ENCODE measurements around the gene SAMD13. TPM values are rescaled to one million over a fixed set of nuclear protein-coding genes. Genes with fewer than 3 reads are reported as not detected.

The SAMD13 gene
- total and polyA plus RNA-seq, 2 donors (not counting 1 experiment from before 2014, with no cell fraction given), result 0.42 TPM; not detected in 1

GRCh38 chr1:84374991-84375696 is 73.6 kb downstream of the SAMD13 start:
- Histone ChIP-seq H3K9ac (ENCODE audit: low read length) (no peak overlapping the region), H3K27me3 (replicated peaks in 1 of 4; ENCODE audit: control extremely low read depth in 1 of 4, control insufficient read depth in 3 of 4, insufficient read depth in 4 of 4, low read length in 3 of 4) (no peaks in the 10 kb centered on the region), H2AFZ (ENCODE audit: insufficient read depth, low read depth, low read length, poor library complexity, severe bottlenecking) (no peak overlapping the region), H3K4me2 (replicated peaks; ENCODE audit: low read depth, low read length, poor library complexity, severe bottlenecking) (no peak overlapping the region), H3K36me3 (replicated peaks in 1 of 2; ENCODE audit: control extremely low read depth in 1 of 2, control insufficient read depth in 1 of 2, extremely low read depth in 1 of 2, insufficient read depth in 2 of 2, low read length in 1 of 2) (no peaks in the 10 kb centered on the region), H3K4me1 (ENCODE audit: control insufficient read depth in 2 of 2, insufficient read depth in 2 of 2, low read length in 2 of 2) (no peaks in the 10 kb centered on the region), H3K9me3 (ENCODE audit: control extremely low read depth in 1 of 3, control insufficient read depth in 2 of 3, insufficient read depth in 1 of 3, low read length in 2 of 3) (no peaks in the 10 kb centered on the region), H4K20me1 (ENCODE audit: control insufficient read depth, insufficient read depth, low read length, poor library complexity, severe bottlenecking) (no peaks in the 10 kb centered on the region), H3K79me2 (ENCODE audit: control insufficient read depth, insufficient read depth, low read length) (no peaks in the 10 kb centered on the region), H3K27ac (ENCODE audit: low read length in 2 of 2) (no peak overlapping the region), H3K4me3 (ENCODE audit: control extremely low read depth in 1 of 5, extremely low read depth in 1 of 5, insufficient read depth in 1 of 5, low read depth in 2 of 5, low read length in 4 of 5) (no peak overlapping the region)
- POLR2A ChIA-PET, result no interaction called here
- no peak for ATAC-seq (ENCODE audit: low read depth)
- intact Hi-C loops (cut with micrococcal nuclease), result no loop called here
- TF ChIP-seq CTCF (IDR thresholded peaks at IDR 0.05) (no peak), EZH2 (IDR thresholded peaks at IDR 0.05; ENCODE audit: borderline replicate concordance, insufficient read depth, low read depth, low read length, poor library complexity, severe bottlenecking) (no peak)
- no peak for DNase-seq
- Mint-ChIP-seq H3K4me1 (no peaks in the 10 kb centered on the region), H3K27me3 (peaks cover 4% of the 10 kb centered on the region), H3K9me3 (ENCODE audit: insufficient read depth) (no peaks in the 10 kb centered on the region), H3K4me3 (no peak overlapping the region), H3K27ac (no peak overlapping the region)
- WGBS (ENCODE audit: insufficient coverage), result 91% methylated on average over 1 of the region's 5 CpGs
- CTCF ChIA-PET, result no interaction called here

- Histone ChIP-seq H3K4me3 (ENCODE audit: control extremely low read depth in 1 of 5, extremely low read depth in 1 of 5, insufficient read depth in 1 of 5, low read depth in 2 of 5, low read length in 4 of 5) (no peak overlapping the region), H3K9ac (ENCODE audit: low read length) (no peak overlapping the region), H3K9me3 (ENCODE audit: control extremely low read depth in 1 of 3, control insufficient read depth in 2 of 3, insufficient read depth in 1 of 3, low read length in 2 of 3) (no peaks in the 10 kb centered on the region), H3K27me3 (replicated peaks in 1 of 4; ENCODE audit: control extremely low read depth in 1 of 4, control insufficient read depth in 3 of 4, insufficient read depth in 4 of 4, low read length in 3 of 4) (no peaks in the 10 kb centered on the region), H2AFZ (ENCODE audit: insufficient read depth, low read depth, low read length, poor library complexity, severe bottlenecking) (no peak overlapping the region), H3K27ac (ENCODE audit: low read length in 2 of 2) (no peak overlapping the region), H3K36me3 (replicated peaks in 1 of 2; ENCODE audit: control extremely low read depth in 1 of 2, control insufficient read depth in 1 of 2, extremely low read depth in 1 of 2, insufficient read depth in 2 of 2, low read length in 1 of 2) (no peaks in the 10 kb centered on the region), H4K20me1 (ENCODE audit: control insufficient read depth, insufficient read depth, low read length, poor library complexity, severe bottlenecking) (no peaks in the 10 kb centered on the region), H3K4me1 (ENCODE audit: control insufficient read depth in 2 of 2, insufficient read depth in 2 of 2, low read length in 2 of 2) (no peaks in the 10 kb centered on the region), H3K79me2 (ENCODE audit: control insufficient read depth, insufficient read depth, low read length) (no peaks in the 10 kb centered on the region), H3K4me2 (replicated peaks; ENCODE audit: low read depth, low read length, poor library complexity, severe bottlenecking) (no peak overlapping the region)
- DNase-seq, result no peak
- no peak for TF ChIP-seq EZH2 (IDR thresholded peaks at IDR 0.05; ENCODE audit: borderline replicate concordance, insufficient read depth, low read depth, low read length, poor library complexity, severe bottlenecking)
- TF ChIP-seq CTCF (IDR thresholded peaks at IDR 0.05), result no peak
- POLR2A ChIA-PET, result no interaction called here
- CTCF ChIA-PET, result no interaction called here
- no peak overlapping the region for H3K27ac Mint-ChIP-seq
- 99% methylated on average over 5 of the region's 7 CpGs for WGBS (ENCODE audit: insufficient coverage)
- H3K4me3 Mint-ChIP-seq, result no peak overlapping the region
- peaks cover 4% of the 10 kb centered on the region for H3K27me3 Mint-ChIP-seq
- intact Hi-C loops (cut with micrococcal nuclease), result no loop called here
- no peak for ATAC-seq (ENCODE audit: low read depth)
- no peaks in the 10 kb centered on the region for H3K4me1 Mint-ChIP-seq
- H3K9me3 Mint-ChIP-seq (ENCODE audit: insufficient read depth), result no peaks in the 10 kb centered on the region
These were observed 74.7 kb downstream of the SAMD13 start for GRCh38 chr1:84376000-84376910.

Data from B cell (primary cell).